Upper lobe of left lung (tissue), 4 donors: ENCODE results near the gene FGF14.

ENCODE experiments used
- POLR2A ChIP-seq, 4 donors: fragments of 450-650 bp; IDR thresholded peaks; one replicate each; pipeline ENCODE4 v1.5.1; 2016 to 2017; ENCODE audit warnings: antibody characterized with exemption in 4 of 4, mild to moderate bottlenecking in 2 of 4
- POLR2AphosphoS5 ChIP-seq, 2 donors: sonication (generic); formaldehyde crosslinking; IDR thresholded peaks; one replicate each; pipeline ENCODE4 v1.5.1; 2017; ENCODE audit warnings: antibody characterized with exemption in 2 of 2
- TF ChIP-seq, protein P1 (sequence below), 6 experiments: fragments of 450-650 bp in 4 of 6; fragments of 200-600 bp in 2 of 6; sonication (generic) in 2 of 6; IDR thresholded peaks; one replicate each; pipeline ENCODE4 v1.5.1; 2016 to 2019; ENCODE audit warnings: antibody characterized with exemption in 6 of 6

DNA sequence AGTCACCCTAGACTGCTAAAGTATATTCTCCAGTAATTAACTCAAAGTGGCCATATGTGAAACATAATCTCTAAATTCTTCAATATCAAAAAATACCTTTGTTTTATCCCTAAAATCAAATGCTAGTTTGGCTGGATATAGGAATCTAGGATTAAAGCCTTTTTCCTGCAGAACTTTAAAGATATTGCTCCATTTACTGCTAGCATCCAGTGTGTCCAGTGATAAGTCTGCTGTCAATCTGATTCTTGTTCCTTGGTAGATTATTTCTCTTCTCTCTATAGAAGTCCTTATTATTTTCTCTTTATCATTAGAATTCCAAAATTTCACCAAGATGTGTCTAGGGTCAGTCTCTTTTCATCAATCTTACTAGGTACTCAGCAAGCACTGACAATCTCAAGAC is 384.6 kb downstream of the FGF14 start:
- TF ChIP-seq, protein P1, sequence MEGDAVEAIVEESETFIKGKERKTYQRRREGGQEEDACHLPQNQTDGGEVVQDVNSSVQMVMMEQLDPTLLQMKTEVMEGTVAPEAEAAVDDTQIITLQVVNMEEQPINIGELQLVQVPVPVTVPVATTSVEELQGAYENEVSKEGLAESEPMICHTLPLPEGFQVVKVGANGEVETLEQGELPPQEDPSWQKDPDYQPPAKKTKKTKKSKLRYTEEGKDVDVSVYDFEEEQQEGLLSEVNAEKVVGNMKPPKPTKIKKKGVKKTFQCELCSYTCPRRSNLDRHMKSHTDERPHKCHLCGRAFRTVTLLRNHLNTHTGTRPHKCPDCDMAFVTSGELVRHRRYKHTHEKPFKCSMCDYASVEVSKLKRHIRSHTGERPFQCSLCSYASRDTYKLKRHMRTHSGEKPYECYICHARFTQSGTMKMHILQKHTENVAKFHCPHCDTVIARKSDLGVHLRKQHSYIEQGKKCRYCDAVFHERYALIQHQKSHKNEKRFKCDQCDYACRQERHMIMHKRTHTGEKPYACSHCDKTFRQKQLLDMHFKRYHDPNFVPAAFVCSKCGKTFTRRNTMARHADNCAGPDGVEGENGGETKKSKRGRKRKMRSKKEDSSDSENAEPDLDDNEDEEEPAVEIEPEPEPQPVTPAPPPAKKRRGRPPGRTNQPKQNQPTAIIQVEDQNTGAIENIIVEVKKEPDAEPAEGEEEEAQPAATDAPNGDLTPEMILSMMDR (IDR thresholded peaks at IDR 0.05), result no peak
- TF ChIP-seq POLR2A (IDR thresholded peaks at IDR 0.05) (no peak), POLR2AphosphoS5 (IDR thresholded peaks at IDR 0.05) (no peak)
